ENCODE data around the gene RCC2. TPM values are rescaled to one million over a fixed set of nuclear protein-coding genes. Genes with fewer than 3 reads are reported as not detected.
"Not testable (repeated sequence)": the region's sequence is repeated elsewhere in the genome, so short reads cannot be mapped to it uniquely, and the experiment has no call there.

Gene RCC2
- total and polyA plus RNA-seq, 2 donors (not counting 1 experiment from before 2014, with no cell fraction given): 21.5 to 23.6 TPM

DNA sequence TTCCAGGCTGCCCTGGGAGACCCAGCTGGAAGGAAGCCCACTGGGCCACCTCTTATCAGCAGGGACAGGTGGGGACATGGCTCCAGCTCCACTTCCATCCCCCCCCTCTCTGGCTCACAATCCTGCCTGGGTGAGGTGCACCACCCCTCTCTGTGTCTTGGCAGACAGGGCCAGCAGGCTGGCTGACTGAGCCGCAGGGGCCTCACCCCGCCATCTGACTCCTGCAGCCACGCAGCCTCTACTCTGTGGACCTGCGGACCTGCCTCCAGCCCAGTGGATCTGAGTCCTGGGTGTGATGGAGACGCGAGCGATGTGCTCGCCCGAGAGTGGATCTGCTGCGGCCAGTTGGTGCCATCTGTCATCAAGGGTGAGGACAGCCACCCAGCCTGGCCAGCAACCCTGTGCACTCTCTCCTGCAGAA lies 30.1 kb downstream of the RCC2 start:
- Histone ChIP-seq H3K79me2 (ENCODE audit: control insufficient read depth, insufficient read depth, low read length) (no peaks in the 10 kb centered on the region), H3K9me3 (ENCODE audit: control insufficient read depth, insufficient read depth, low read depth, low read length) (no peaks in the 10 kb centered on the region), H3K36me3 (ENCODE audit: control insufficient read depth, insufficient read depth, low read length) (peaks cover 13% of the 10 kb centered on the region), H3K27ac (ENCODE audit: insufficient read depth, low read length) (no peak overlapping the region), H3K4me2 (ENCODE audit: extremely low read depth, insufficient read depth, low read length) (no peak overlapping the region), H3K9ac (ENCODE audit: insufficient read depth, low read length) (no peak overlapping the region), H4K20me1 (ENCODE audit: control insufficient read depth, extremely low read depth, insufficient read depth, low read length) (no peaks in the 10 kb centered on the region), H3K4me1 (ENCODE audit: control insufficient read depth, extremely low read depth, insufficient read depth, low read length) (no peaks in the 10 kb centered on the region), H2AFZ (ENCODE audit: low read length) (no peak overlapping the region), H3K4me3 (replicated peaks in 1 of 4; ENCODE audit: control extremely low read depth in 1 of 4, insufficient read depth in 1 of 4, low read depth in 3 of 4, low read length in 4 of 4) (no peak overlapping the region), H3K27me3 (ENCODE audit: control insufficient read depth, insufficient read depth, low read length) (no peaks in the 10 kb centered on the region)
- no peak for DNase-seq (ENCODE audit: low read depth in 2 of 2)
- TF ChIP-seq, protein P1, sequence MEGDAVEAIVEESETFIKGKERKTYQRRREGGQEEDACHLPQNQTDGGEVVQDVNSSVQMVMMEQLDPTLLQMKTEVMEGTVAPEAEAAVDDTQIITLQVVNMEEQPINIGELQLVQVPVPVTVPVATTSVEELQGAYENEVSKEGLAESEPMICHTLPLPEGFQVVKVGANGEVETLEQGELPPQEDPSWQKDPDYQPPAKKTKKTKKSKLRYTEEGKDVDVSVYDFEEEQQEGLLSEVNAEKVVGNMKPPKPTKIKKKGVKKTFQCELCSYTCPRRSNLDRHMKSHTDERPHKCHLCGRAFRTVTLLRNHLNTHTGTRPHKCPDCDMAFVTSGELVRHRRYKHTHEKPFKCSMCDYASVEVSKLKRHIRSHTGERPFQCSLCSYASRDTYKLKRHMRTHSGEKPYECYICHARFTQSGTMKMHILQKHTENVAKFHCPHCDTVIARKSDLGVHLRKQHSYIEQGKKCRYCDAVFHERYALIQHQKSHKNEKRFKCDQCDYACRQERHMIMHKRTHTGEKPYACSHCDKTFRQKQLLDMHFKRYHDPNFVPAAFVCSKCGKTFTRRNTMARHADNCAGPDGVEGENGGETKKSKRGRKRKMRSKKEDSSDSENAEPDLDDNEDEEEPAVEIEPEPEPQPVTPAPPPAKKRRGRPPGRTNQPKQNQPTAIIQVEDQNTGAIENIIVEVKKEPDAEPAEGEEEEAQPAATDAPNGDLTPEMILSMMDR (conservative IDR thresholded peaks at IDR 0.05 in 1 of 2, IDR thresholded peaks at IDR 0.05 in 1 of 2; ENCODE audit: low read depth in 1 of 2, low read length in 2 of 2): no peak
- TF ChIP-seq EZH2 (IDR thresholded peaks at IDR 0.05; ENCODE audit: low read length, missing control alignments): no peak

DNA sequence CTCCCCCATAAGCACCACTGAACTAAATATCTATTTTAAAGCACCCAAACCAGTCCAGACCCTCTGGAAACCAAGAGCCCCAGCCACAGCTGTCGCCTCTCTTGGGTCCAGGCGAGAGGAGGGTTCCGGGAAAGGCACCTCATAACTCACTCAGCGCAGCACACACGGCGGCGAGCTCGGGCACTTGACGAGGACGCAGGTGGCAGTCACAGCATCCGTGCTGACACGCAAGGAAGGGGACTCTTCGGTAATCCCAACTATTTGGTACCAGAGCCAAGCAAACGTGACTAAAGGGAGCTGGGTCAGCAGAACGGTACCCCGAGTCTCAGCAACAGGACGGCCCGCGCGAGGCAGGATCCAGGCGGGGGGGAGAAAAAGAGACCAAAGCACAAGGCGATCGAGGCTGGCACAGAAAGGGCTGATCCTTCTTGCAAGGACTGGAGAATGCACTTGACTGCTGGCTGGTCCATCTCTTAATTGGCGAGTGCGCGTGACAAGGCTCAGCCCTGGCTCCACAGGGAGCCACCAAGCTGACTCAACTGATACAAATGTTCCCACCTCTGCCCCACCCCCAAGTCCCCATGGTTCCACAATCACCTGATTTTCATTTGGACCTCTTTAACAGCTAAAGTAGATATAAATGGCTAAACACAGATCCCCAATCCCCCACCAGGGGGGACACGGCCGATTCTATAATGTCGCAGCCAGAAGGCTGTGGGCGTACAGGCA lies 31.5 kb downstream of the RCC2 start:
- not testable (repeated sequence) for H3K9ac ChIP-seq (ENCODE audit: insufficient read depth, low read length); H3K4me1 ChIP-seq (ENCODE audit: control insufficient read depth, extremely low read depth, insufficient read depth, low read length); H3K4me2 ChIP-seq (ENCODE audit: extremely low read depth, insufficient read depth, low read length); H3K36me3 ChIP-seq (ENCODE audit: control insufficient read depth, insufficient read depth, low read length); H3K4me3 ChIP-seq (replicated peaks in 1 of 4; ENCODE audit: control extremely low read depth in 1 of 4, insufficient read depth in 1 of 4, low read depth in 3 of 4, low read length in 4 of 4); H3K79me2 ChIP-seq (ENCODE audit: control insufficient read depth, insufficient read depth, low read length); H3K27me3 ChIP-seq (ENCODE audit: control insufficient read depth, insufficient read depth, low read length); DNase-seq (ENCODE audit: low read depth in 2 of 2); H4K20me1 ChIP-seq (ENCODE audit: control insufficient read depth, extremely low read depth, insufficient read depth, low read length); H3K27ac ChIP-seq (ENCODE audit: insufficient read depth, low read length); H3K9me3 ChIP-seq (ENCODE audit: control insufficient read depth, insufficient read depth, low read depth, low read length); H2AFZ ChIP-seq (ENCODE audit: low read length)

DNA sequence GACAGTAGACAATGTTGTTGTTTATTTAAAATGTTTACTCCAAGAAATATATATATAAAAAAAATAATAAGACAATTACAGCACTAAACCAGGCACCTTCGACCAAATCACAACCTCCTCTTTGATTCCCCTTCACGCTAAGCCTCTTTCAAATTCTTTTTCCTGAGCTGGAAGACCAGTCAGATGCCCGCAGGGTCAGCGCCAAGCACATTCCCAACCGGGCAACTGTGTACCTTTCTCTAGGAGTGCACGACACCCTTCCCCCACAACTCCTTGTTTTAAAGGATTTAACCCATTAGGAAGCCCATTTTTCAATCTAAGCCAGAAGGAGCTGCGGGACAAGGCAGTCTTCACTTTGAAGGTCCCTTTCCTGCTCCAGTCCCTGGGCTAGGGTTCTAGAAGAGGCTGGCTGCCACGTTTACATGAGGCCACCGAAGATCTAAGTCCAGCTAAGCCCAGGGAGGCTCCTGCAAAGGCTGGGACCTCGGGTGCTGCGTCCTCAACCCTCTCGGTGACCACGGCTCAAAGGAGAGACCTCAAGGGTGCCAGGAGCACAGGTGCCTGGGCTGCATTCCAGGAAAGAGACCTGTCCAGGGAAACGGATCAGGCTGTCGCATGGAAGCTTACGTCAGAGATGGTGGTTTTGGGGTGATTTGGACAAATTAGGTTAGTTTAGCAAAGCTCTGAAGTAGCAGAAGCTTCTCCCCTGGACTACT lies 32.6 kb downstream of the RCC2 start:
- not testable (repeated sequence) for H3K9me3 ChIP-seq (ENCODE audit: control insufficient read depth, insufficient read depth, low read depth, low read length); H3K4me2 ChIP-seq (ENCODE audit: extremely low read depth, insufficient read depth, low read length); H3K36me3 ChIP-seq (ENCODE audit: control insufficient read depth, insufficient read depth, low read length); H3K27me3 ChIP-seq (ENCODE audit: control insufficient read depth, insufficient read depth, low read length); H3K79me2 ChIP-seq (ENCODE audit: control insufficient read depth, insufficient read depth, low read length); H3K9ac ChIP-seq (ENCODE audit: insufficient read depth, low read length); H4K20me1 ChIP-seq (ENCODE audit: control insufficient read depth, extremely low read depth, insufficient read depth, low read length); H2AFZ ChIP-seq (ENCODE audit: low read length); DNase-seq (ENCODE audit: low read depth in 2 of 2); H3K27ac ChIP-seq (ENCODE audit: insufficient read depth, low read length); H3K4me3 ChIP-seq (replicated peaks in 1 of 4; ENCODE audit: control extremely low read depth in 1 of 4, insufficient read depth in 1 of 4, low read depth in 3 of 4, low read length in 4 of 4); H3K4me1 ChIP-seq (ENCODE audit: control insufficient read depth, extremely low read depth, insufficient read depth, low read length)
